Measurements from ENCODE around the gene CERK.

GRCh38 chr22:46708766-46709330 is 29.2 kb downstream of the CERK start:
- no peak for TF ChIP-seq CTCF (IDR thresholded peaks at IDR 0.05)
- TF ChIP-seq POLR2A (IDR thresholded peaks at IDR 0.05), result no peak
